GM19193 (cell line): ENCODE results near the gene C16orf78.

Experiments
- POLR2A ChIP-seq: IDR thresholded peaks from 4 replicates; pipeline ENCODE4 v1.6.1; 2011; ENCODE audit not compliant: insufficient read depth, insufficient read length; ENCODE audit errors: extremely low read depth

The C16orf78 gene

GRCh38 chr16:49399594-49400364 lies 26.2 kb downstream of the C16orf78 start:
- no peak for TF ChIP-seq POLR2A

- TF ChIP-seq POLR2A, result no peak
Measured at GRCh38 chr16:49400611-49401010, 27.0 kb downstream of the C16orf78 start.

- no peak for TF ChIP-seq POLR2A
Measured at GRCh38 chr16:49405123-49405522, 31.5 kb downstream of the C16orf78 start.

- no peak for TF ChIP-seq POLR2A
Measured at GRCh38 chr16:49405530-49405929, 31.9 kb downstream of the C16orf78 start.

GRCh38 chr16:49407873-49408550 lies 34.4 kb downstream of the C16orf78 start:
- TF ChIP-seq POLR2A, result no peak

- no peak for TF ChIP-seq POLR2A
Measured at GRCh38 chr16:49409121-49409520, 35.5 kb downstream of the C16orf78 start.

GRCh38 chr16:49410226-49410625 lies 36.6 kb downstream of the C16orf78 start:
- no peak for TF ChIP-seq POLR2A

- TF ChIP-seq POLR2A, result no peak
Measured at GRCh38 chr16:49411121-49411970, 37.7 kb downstream of the C16orf78 start.

- TF ChIP-seq POLR2A, result no peak
Measured at GRCh38 chr16:49414671-49415070, 41.1 kb downstream of the C16orf78 start.

- TF ChIP-seq POLR2A, result no peak
Measured at GRCh38 chr16:49415083-49415482, 41.5 kb downstream of the C16orf78 start.

GRCh38 chr16:49416001-49416675 lies 42.5 kb downstream of the C16orf78 start:
- TF ChIP-seq POLR2A, result no peak

- TF ChIP-seq POLR2A, result no peak
Measured at GRCh38 chr16:49417354-49417753, 43.8 kb downstream of the C16orf78 start.

GRCh38 chr16:49419006-49419405 lies 45.4 kb downstream of the C16orf78 start:
- no peak for TF ChIP-seq POLR2A

- TF ChIP-seq POLR2A, result no peak
Measured at GRCh38 chr16:49419862-49420261, 46.3 kb downstream of the C16orf78 start.

GRCh38 chr16:49422896-49423295 lies 49.3 kb downstream of the C16orf78 start:
- no peak for TF ChIP-seq POLR2A
